ENCODE results near the gene TUBA1B. TPM values are rescaled to one million over a fixed set of nuclear protein-coding genes. Genes with fewer than 3 reads are reported as not detected.

TUBA1B gene
- total and polyA plus RNA-seq, 2 of the 8 experiments (the other 6 are each of a cell fraction or from before 2014, with no cell fraction given): 2,092 to 6,837 TPM

- POLR2A ChIA-PET (ENCODE audit: partially characterized antibody): interaction anchor here (0.8 to 6.4 kb wide), 13 partner anchors 13 to 226 kb away, joined by 3 to 66 read pairs (median 5); partner anchors contain the start of genes KMT2D, LMBR1L, RHEBL1 and RND1
- Histone ChIP-seq H3K14ac (ENCODE audit: insufficient read length) (no peak overlapping the region), H2BK15ac (ENCODE audit: low read length) (no peak overlapping the region), H3K79me2 (ENCODE audit: control insufficient read depth in 1 of 2, insufficient read depth in 2 of 2, low read length in 2 of 2) (no peaks in the 10 kb centered on the region), H3K4me1 (replicated peaks in 1 of 4; ENCODE audit: control insufficient read depth in 3 of 4, insufficient read depth in 4 of 4, low read length in 3 of 4) (peaks cover 0 to 47% (median 20%) of the 10 kb centered on the region in 4 experiments; a peak in 6 of 7 replicates), H3K18ac (ENCODE audit: extremely low read depth, low read length) (no peak overlapping the region), H3K79me1 (ENCODE audit: low read depth, low read length) (no peaks in the 10 kb centered on the region), H4K5ac (ENCODE audit: insufficient read length, low read depth, low read length) (no peak overlapping the region), H4K20me1 (replicated peaks in 1 of 2; ENCODE audit: control insufficient read depth in 1 of 2, insufficient read depth in 2 of 2, low read length in 2 of 2) (peaks cover 5 to 9% of the 10 kb centered on the region in 2 experiments), H3K4me2 (ENCODE audit: insufficient read depth in 1 of 2, low read depth in 2 of 2, low read length in 2 of 2) (peak overlapping the region; percentile 45 to 75), H4K91ac (replicated peaks; ENCODE audit: insufficient read length, low read length) (no peak overlapping the region), H2AFZ (ENCODE audit: low read length) (no peak overlapping the region), H3K36me3 (ENCODE audit: control insufficient read depth in 2 of 4, insufficient read depth in 4 of 4, low read length in 3 of 4) (peaks cover 0 to 6% (median under 1%) of the 10 kb centered on the region in 4 experiments; a peak in 3 of 8 replicates), H3K56ac (replicated peaks; ENCODE audit: insufficient read length, low read depth, low read length) (no peak overlapping the region), H3K4me3 (ENCODE audit: extremely low read depth in 1 of 4, insufficient read depth in 2 of 4, low read depth in 3 of 4, low read length in 4 of 4) (peak overlapping the region in 2 of 4 experiments; percentile 12 to 50; a peak in 4 of 8 replicates), H3K9ac (replicated peaks in 1 of 4; ENCODE audit: extremely low read depth in 1 of 4, low read depth in 3 of 4, low read length in 3 of 4) (no peak overlapping the region), H3K23me2 (ENCODE audit: low read depth, low read length) (peaks cover 13% of the 10 kb centered on the region), H2BK12ac (ENCODE audit: low read depth, low read length) (no peak overlapping the region), H2BK20ac (ENCODE audit: low read length) (no peak overlapping the region), H3K27ac (ENCODE audit: low read depth, low read length) (no peak overlapping the region), H3K23ac (ENCODE audit: insufficient read length) (no peak overlapping the region), H2BK120ac (replicated peaks; ENCODE audit: low read depth, low read length) (no peak overlapping the region), H2BK5ac (ENCODE audit: low read depth, low read length) (no peak overlapping the region), H3K9me3 (ENCODE audit: insufficient read depth in 2 of 2, low read depth in 1 of 2, low read length in 1 of 2) (no peaks in the 10 kb centered on the region; a peak in 1 of 4 replicates), H3K27me3 (replicated peaks in 1 of 4; ENCODE audit: control insufficient read depth in 3 of 4, extremely low read depth in 1 of 4, insufficient read depth in 3 of 4, low read length in 3 of 4) (peaks cover 58 to 85% (median 80%) of the 10 kb centered on the region in 4 experiments), H2AK5ac (ENCODE audit: low read depth, low read length) (no peak overlapping the region), H3K4ac (replicated peaks; ENCODE audit: insufficient read length, low read depth, low read length) (no peak overlapping the region), H4K8ac (ENCODE audit: extremely low read depth, insufficient read depth, low read length) (no peak overlapping the region)
- WGBS, 2 experiments (ENCODE audit: extremely low coverage in 1 of 2, insufficient coverage in 1 of 2, insufficient read length in 1 of 2, insufficient replicate concordance in 2 of 2, low coverage in 1 of 2, low lambda C conversion rate in 2 of 2, missing lambda C conversion rate in 1 of 2): 7% methylated on average over 10 of the region's 14 CpGs; no CpG with 5 or more reads in 1 of the 2 experiments
- no peak for TF ChIP-seq POLR2A (IDR thresholded peaks at IDR 0.05; ENCODE audit: control extremely low read depth in 1 of 2, low read depth in 2 of 2, low read length in 2 of 2)
- no peak for FAIRE-seq
- no peak for DNase-seq (ENCODE audit: low read depth in 1 of 2, low spot score in 2 of 2)
- CTCF ChIA-PET (ENCODE audit: partially characterized antibody): interaction anchor here (0.8 to 11.2 kb wide), 22 partner anchors 10 to 487 kb away, joined by 3 to 178 read pairs (median 5); partner anchors contain the start of genes DDN, LMBR1L, RHEBL1 and TUBA1B
These were observed 39.4 kb downstream of the TUBA1B start for GRCh38 chr12:49091836-49092085.
